Myocyte (in vitro differentiated cells): ENCODE results near the gene GOLGA6D. TPM values are rescaled to one million over a fixed set of nuclear protein-coding genes. Genes with fewer than 3 reads are reported as not detected.
"Not testable (repeated sequence)": the region's sequence is repeated elsewhere in the genome, so short reads cannot be mapped to it uniquely, and the experiment has no call there.

ENCODE experiments used
- DNase-seq: peaks from one replicate; pipeline ENCODE4 v3.0.0-alpha.2; 2012; ENCODE audit warnings: low read depth
- total RNA-seq: library from RNA; depleted of rRNA; stranded (reverse); fragments of >200 nt; gene quantifications from 2 replicates; pipeline ENCODE4 v1.2.3, GENCODE V29; 2014

GOLGA6D gene
- total RNA-seq, 1 donor from 2014 or later: not detected

GRCh38 chr15:75284152-75284551, 1.5 kb downstream of the GOLGA6D start:
- not testable (repeated sequence) for DNase-seq

GRCh38 chr15:75293660-75294059, 11.0 kb downstream of the GOLGA6D start:
- not testable (repeated sequence) for DNase-seq

- DNase-seq: not testable (repeated sequence)
These were observed 16.1 kb downstream of the GOLGA6D start for GRCh38 chr15:75298541-75299310.

- DNase-seq: not testable (repeated sequence)
These were observed 16.7 kb downstream of the GOLGA6D start for GRCh38 chr15:75299311-75299688.

GRCh38 chr15:75300026-75300425, 17.4 kb downstream of the GOLGA6D start:
- DNase-seq: not testable (repeated sequence)

- no peak for DNase-seq
These were observed 19.7 kb downstream of the GOLGA6D start for GRCh38 chr15:75302318-75302717.

GRCh38 chr15:75302753-75303152, 20.1 kb downstream of the GOLGA6D start:
- DNase-seq: not testable (repeated sequence)

GRCh38 chr15:75306188-75306587, 23.6 kb downstream of the GOLGA6D start:
- DNase-seq: no peak

GRCh38 chr15:75307778-75308390, 25.2 kb downstream of the GOLGA6D start:
- peak; percentile 6 for DNase-seq

- DNase-seq: no peak
These were observed 27.1 kb downstream of the GOLGA6D start for GRCh38 chr15:75309711-75310110.

- DNase-seq: peak; percentile 38
These were observed 29.9 kb downstream of the GOLGA6D start for GRCh38 chr15:75312548-75312947.

GRCh38 chr15:75313116-75313845, 30.6 kb downstream of the GOLGA6D start:
- DNase-seq: no peak

- no peak for DNase-seq
These were observed 32.1 kb downstream of the GOLGA6D start for GRCh38 chr15:75314552-75315290.

- not testable (repeated sequence) for DNase-seq
These were observed 36.7 kb downstream of the GOLGA6D start for GRCh38 chr15:75319231-75319897.

GRCh38 chr15:75321711-75322110, 39.1 kb downstream of the GOLGA6D start:
- no peak for DNase-seq

- DNase-seq: no peak
These were observed 43.3 kb downstream of the GOLGA6D start for GRCh38 chr15:75325922-75326321.

GRCh38 chr15:75327005-75327404, 44.4 kb downstream of the GOLGA6D start:
- no peak for DNase-seq

- no peak for DNase-seq
These were observed 44.9 kb downstream of the GOLGA6D start for GRCh38 chr15:75327491-75327890.

GRCh38 chr15:75328493-75329314, 46.1 kb downstream of the GOLGA6D start:
- no peak for DNase-seq

GRCh38 chr15:75329571-75329970, 46.9 kb downstream of the GOLGA6D start:
- no peak for DNase-seq
